Neuronal stem cell (in vitro differentiated cells): Measurements from ENCODE around the gene NRIP3.
"Not testable (repeated sequence)": the region's sequence is repeated elsewhere in the genome, so short reads cannot be mapped to it uniquely, and the experiment has no call there.

ENCODE experiments used
- DNase-seq: peaks from one replicate; pipeline ENCODE4 v3.0.0-alpha.2; 2013; ENCODE audit warnings: low spot score
- H2AFZ ChIP-seq: one replicate; pipeline ENCODE4 v1.6.1; 2013; ENCODE audit warnings: mild to moderate bottlenecking, low read length, inconsistent platforms
- H2AK5ac ChIP-seq: 2 replicates; pipeline ENCODE4 v1.6.1; 2013; ENCODE audit warnings: low read depth, mild to moderate bottlenecking, inconsistent platforms, low read length, moderate library complexity, mixed read lengths
- H2BK120ac ChIP-seq: 2 replicates; pipeline ENCODE4 v1.6.1; 2013; ENCODE audit warnings: low read depth, mild to moderate bottlenecking, inconsistent platforms, low read length, moderate library complexity, mixed read lengths
- H2BK12ac ChIP-seq: one replicate; pipeline ENCODE4 v1.6.1; 2013; ENCODE audit warnings: low read length, inconsistent platforms
- H2BK15ac ChIP-seq: 2 replicates; pipeline ENCODE4 v1.6.1; 2013; ENCODE audit warnings: mild to moderate bottlenecking, low read length, inconsistent platforms, mixed read lengths
- H2BK5ac ChIP-seq: one replicate; pipeline ENCODE4 v1.6.1; 2013; ENCODE audit warnings: inconsistent platforms, mild to moderate bottlenecking, low read length, moderate library complexity
- H3K14ac ChIP-seq: one replicate; pipeline ENCODE4 v1.6.1; 2013; ENCODE audit warnings: low read length, inconsistent platforms
- H3K18ac ChIP-seq: 2 replicates; pipeline ENCODE4 v1.6.1; 2013; ENCODE audit warnings: low read length, inconsistent platforms
- H3K23ac ChIP-seq: 2 replicates; pipeline ENCODE4 v1.6.1; 2013; ENCODE audit warnings: low read depth, mild to moderate bottlenecking, mixed read lengths, low read length, inconsistent platforms; ENCODE audit not compliant: poor library complexity
- H3K27ac ChIP-seq: replicated peaks from 3 replicates; pipeline ENCODE4 v1.5.1; 2013; ENCODE audit warnings: low read length, inconsistent platforms
- H3K27me3 ChIP-seq, 3 experiments: 2 replicates each; pipeline ENCODE4 v1.6.1; 2013; ENCODE audit warnings: low read length in 3 of 3, mild to moderate bottlenecking in 2 of 3, inconsistent platforms in 1 of 3, low read depth in 1 of 3, mixed read lengths in 1 of 3, moderate library complexity in 1 of 3; ENCODE audit not compliant: control insufficient read depth in 3 of 3, insufficient read depth in 3 of 3
- H3K36me3 ChIP-seq, 2 donors: replicated peaks in 1 of 2; 2 replicates each; pipeline ENCODE4 v1.6.1; 2013; ENCODE audit warnings: low read length in 2 of 2; ENCODE audit not compliant: control insufficient read depth in 2 of 2, insufficient read depth in 2 of 2
- H3K4ac ChIP-seq: 2 replicates; pipeline ENCODE4 v1.6.1; 2013; ENCODE audit warnings: inconsistent platforms, mild to moderate bottlenecking, low read length, moderate library complexity
- H3K4me1 ChIP-seq, 2 donors: 1 replicate in 1 of 2; 2 replicates in 1 of 2; pipeline ENCODE4 v1.6.1; 2013; ENCODE audit warnings: low read length in 2 of 2, low read depth in 1 of 2; ENCODE audit not compliant: control insufficient read depth in 2 of 2, insufficient read depth in 1 of 2
- H3K4me2 ChIP-seq: one replicate; pipeline ENCODE4 v1.6.1; 2013; ENCODE audit warnings: mild to moderate bottlenecking, low read length, inconsistent platforms; ENCODE audit not compliant: insufficient read depth, poor library complexity, severe bottlenecking
- H3K4me3 ChIP-seq, 2 donors: 2 replicates each; pipeline ENCODE4 v1.5.1; 2013; ENCODE audit warnings: low read length in 2 of 2, mild to moderate bottlenecking in 2 of 2, inconsistent platforms in 1 of 2, moderate library complexity in 1 of 2
- H3K79me1 ChIP-seq: one replicate; pipeline ENCODE4 v1.6.1; 2013; ENCODE audit warnings: low read depth, mild to moderate bottlenecking, inconsistent platforms, low read length, moderate library complexity
- H3K9ac ChIP-seq: one replicate; pipeline ENCODE4 v1.6.1; 2013; ENCODE audit warnings: mild to moderate bottlenecking, low read depth, low read length, inconsistent platforms; ENCODE audit not compliant: poor library complexity
- H3K9me3 ChIP-seq, 2 donors: replicated peaks in 1 of 2; 2 replicates each; pipeline versions ENCODE3 to v1.6.1; 2013; ENCODE audit warnings: low read length in 2 of 2, mild to moderate bottlenecking in 2 of 2, inconsistent platforms in 1 of 2, low read depth in 1 of 2, mixed read lengths in 1 of 2, moderate library complexity in 1 of 2; ENCODE audit not compliant: control insufficient read depth in 2 of 2, insufficient read depth in 1 of 2
- H4K8ac ChIP-seq: one replicate; pipeline ENCODE4 v1.6.1; 2013; ENCODE audit warnings: low read depth, mild to moderate bottlenecking, inconsistent platforms, low read length, moderate library complexity
- H4K91ac ChIP-seq: one replicate; pipeline ENCODE4 v1.6.1; 2013; ENCODE audit warnings: low read length, low read depth, mild to moderate bottlenecking, inconsistent platforms; ENCODE audit not compliant: poor library complexity
- WGBS, 2 donors: extraction: QIAGEN DNeasy Blood & Tissue Kit; methylation state at CpG; one replicate each; pipeline ENCODE4 v1.1.7; 2013; ENCODE audit warnings: missing lambda C conversion rate in 2 of 2, mixed read lengths in 1 of 2; ENCODE audit not compliant: insufficient read length in 2 of 2, insufficient replicate concordance in 1 of 2; ENCODE audit errors: extremely low coverage in 2 of 2; 5-methylcytosine and 5-hydroxymethylcytosine counted together

Gene NRIP3

DNA sequence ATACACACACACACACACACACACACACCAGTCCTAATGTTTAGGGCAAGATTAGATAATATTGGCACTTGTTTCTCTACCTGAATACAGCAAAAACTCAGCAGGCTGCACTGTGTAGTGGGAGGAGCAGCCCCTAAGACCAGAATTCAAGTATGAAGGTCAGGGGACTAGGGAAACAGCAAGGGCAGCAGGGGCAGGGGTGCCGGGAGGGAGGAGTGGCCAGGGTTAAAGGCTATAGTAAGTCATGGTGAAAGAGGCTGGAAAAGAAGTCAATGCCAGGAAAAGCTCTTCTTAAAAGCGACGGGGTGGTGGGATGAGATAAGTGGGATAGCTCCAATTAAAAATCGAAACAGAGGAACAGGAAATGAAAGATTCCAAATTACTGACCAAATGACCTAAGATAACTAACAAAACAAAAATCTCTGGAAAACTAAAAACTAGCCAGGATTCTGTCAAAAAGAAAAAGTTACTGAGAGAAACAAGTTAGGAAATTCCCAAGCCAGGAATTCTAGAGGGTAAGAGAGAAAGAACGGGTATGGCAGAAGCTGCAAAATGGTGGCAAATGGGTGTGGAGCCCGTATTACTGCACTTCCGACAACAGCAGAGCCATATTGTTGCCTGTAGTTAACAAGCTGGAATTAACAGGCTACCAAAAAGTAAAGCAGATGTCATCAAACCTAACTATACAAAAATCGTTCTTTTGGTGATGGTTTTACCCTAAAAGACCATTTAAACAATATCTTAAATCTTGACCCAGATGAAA, 62.3 kb downstream of the NRIP3 start:
- Histone ChIP-seq H2BK15ac (no peak overlapping the region), H2BK5ac (no peak overlapping the region), H3K4me3 (no peak overlapping the region), H3K14ac (no peak overlapping the region), H3K27me3 (no peaks in the 10 kb centered on the region), H3K4me2 (no peak overlapping the region), H2BK120ac (no peak overlapping the region), H3K4me1 (no peaks in the 10 kb centered on the region), H4K91ac (no peak overlapping the region), H3K9ac (no peak overlapping the region), H3K18ac (no peak overlapping the region), H3K27ac (no peak overlapping the region), H3K79me1 (no peaks in the 10 kb centered on the region), H2AFZ (peak overlapping the region; percentile 21), H3K4ac (no peak overlapping the region), H4K8ac (no peak overlapping the region), H3K36me3 (no peaks in the 10 kb centered on the region), H3K9me3 (no peaks in the 10 kb centered on the region), H2AK5ac (no peak overlapping the region), H2BK12ac (no peak overlapping the region), H3K23ac (no peak overlapping the region)
- no CpG with 5 or more reads among the region's 8 CpGs for WGBS, 2 donors
- DNase-seq = no peak

DNA sequence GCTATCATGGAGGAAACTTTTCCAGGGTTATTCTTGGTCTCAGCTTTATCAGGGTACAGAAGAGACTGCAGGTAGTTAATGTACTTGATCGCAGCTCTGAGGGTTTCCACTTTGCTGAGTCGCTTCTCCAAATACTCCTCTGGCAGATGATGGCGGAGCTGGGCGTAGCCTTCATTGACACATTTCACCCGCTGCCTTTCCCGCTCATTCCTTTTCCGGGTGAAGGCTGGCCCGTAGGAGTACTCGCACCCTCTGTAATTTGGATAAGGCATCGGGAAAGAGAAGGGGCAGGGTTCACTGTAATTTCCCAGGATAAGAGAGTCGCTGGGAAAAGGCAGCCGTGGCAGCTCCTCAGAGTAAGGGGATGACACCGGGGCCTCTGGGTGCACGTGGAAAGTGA, 66.1 kb downstream of the NRIP3 start:
- H3K27me3 ChIP-seq = no peaks in the 10 kb centered on the region
- H2AK5ac ChIP-seq = no peak overlapping the region
- no peak overlapping the region for H3K23ac ChIP-seq
- H3K79me1 ChIP-seq = no peaks in the 10 kb centered on the region
- no peak overlapping the region for H2AFZ ChIP-seq
- no peak overlapping the region for H4K91ac ChIP-seq
- H3K4me2 ChIP-seq = no peak overlapping the region
- no peak overlapping the region for H2BK120ac ChIP-seq
- no peak overlapping the region for H3K4ac ChIP-seq
- no peak for DNase-seq
- H3K9me3 ChIP-seq = no peaks in the 10 kb centered on the region
- peaks cover 0 to 5% of the 10 kb centered on the region in 2 donors for H3K4me1 ChIP-seq
- H2BK5ac ChIP-seq = no peak overlapping the region
- no peak overlapping the region for H3K18ac ChIP-seq
- H3K14ac ChIP-seq = no peak overlapping the region
- no CpG with 5 or more reads among the region's 14 CpGs for WGBS, 2 donors
- no peak overlapping the region for H4K8ac ChIP-seq
- H3K9ac ChIP-seq = no peak overlapping the region
- H3K36me3 ChIP-seq = no peaks in the 10 kb centered on the region
- H3K4me3 ChIP-seq = no peak overlapping the region
- no peak overlapping the region for H2BK15ac ChIP-seq
- H3K27ac ChIP-seq = no peak overlapping the region
- no peak overlapping the region for H2BK12ac ChIP-seq

DNA sequence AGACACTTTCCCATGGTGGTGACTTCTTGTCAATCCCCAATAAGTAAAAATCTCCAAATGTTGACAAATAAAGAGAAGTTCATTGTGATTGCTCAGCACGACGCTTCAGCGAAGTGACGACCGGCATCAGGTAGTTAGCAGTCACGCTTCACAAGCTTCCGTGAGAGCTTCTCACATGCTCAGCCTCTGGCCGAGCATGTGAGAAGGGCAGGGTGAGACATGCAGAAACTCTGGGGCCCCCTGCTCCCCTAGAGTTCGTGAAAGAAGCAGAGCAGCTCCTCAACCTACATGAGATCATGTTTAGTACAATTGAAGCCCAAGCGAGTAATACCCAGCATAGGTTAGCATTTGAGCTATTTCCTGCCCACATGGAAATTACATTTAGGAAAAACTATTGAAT, 66.6 kb downstream of the NRIP3 start:
- Histone ChIP-seq H3K23ac (no peak overlapping the region), H3K14ac (no peak overlapping the region), H2BK15ac (no peak overlapping the region), H2BK5ac (no peak overlapping the region), H2BK120ac (no peak overlapping the region), H3K4me2 (no peak overlapping the region), H3K27me3 (no peaks in the 10 kb centered on the region), H2BK12ac (no peak overlapping the region), H3K79me1 (no peaks in the 10 kb centered on the region), H3K9me3 (no peaks in the 10 kb centered on the region), H3K36me3 (no peaks in the 10 kb centered on the region), H3K4me3 (no peak overlapping the region), H3K4me1 (peaks cover 0 to 5% of the 10 kb centered on the region in 2 donors), H3K18ac (no peak overlapping the region), H3K4ac (no peak overlapping the region), H2AFZ (no peak overlapping the region), H2AK5ac (no peak overlapping the region), H4K8ac (no peak overlapping the region), H4K91ac (no peak overlapping the region), H3K9ac (no peak overlapping the region), H3K27ac (no peak overlapping the region)
- no CpG with 5 or more reads among the region's 10 CpGs for WGBS, 2 donors
- DNase-seq = no peak

DNA sequence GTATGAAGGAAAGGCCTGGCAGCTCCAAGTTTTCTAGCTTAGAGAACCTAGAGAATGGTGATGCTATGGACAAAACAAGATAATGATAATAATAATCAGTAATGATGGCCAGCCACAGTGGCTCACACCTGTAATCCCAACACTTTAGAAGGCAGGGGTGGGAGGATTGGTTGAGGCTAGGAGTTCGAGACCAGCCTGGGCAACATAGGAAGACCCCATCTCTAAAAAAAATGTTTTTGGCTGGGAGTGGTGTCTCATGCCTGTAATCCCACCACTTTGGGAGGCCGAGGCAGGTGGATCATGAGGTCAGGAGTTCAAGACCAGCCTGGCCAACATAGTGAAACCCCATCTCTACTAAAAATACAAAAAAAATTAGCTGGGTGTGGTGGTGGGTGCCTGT, 68.0 kb downstream of the NRIP3 start:
- H3K14ac ChIP-seq, H2AFZ ChIP-seq, H3K23ac ChIP-seq, H4K8ac ChIP-seq, H2BK12ac ChIP-seq, H3K4me1 ChIP-seq, H4K91ac ChIP-seq, H3K18ac ChIP-seq, H3K36me3 ChIP-seq, H3K9me3 ChIP-seq, H2BK5ac ChIP-seq, H3K27ac ChIP-seq, H3K4me3 ChIP-seq, H2BK15ac ChIP-seq, DNase-seq, H2AK5ac ChIP-seq, H3K27me3 ChIP-seq, H3K4ac ChIP-seq, H3K79me1 ChIP-seq, H3K9ac ChIP-seq, H2BK120ac ChIP-seq, H3K4me2 ChIP-seq: not testable (repeated sequence)
- WGBS, 2 donors = no CpG with 5 or more reads among the region's 2 CpGs
